Natural killer cell (primary cell): ENCODE results near the gene PLCXD3. TPM values are rescaled to one million over a fixed set of nuclear protein-coding genes. Genes with fewer than 3 reads are reported as not detected.

Experiments
- ATAC-seq, 3 donors: fragments of 150-1000 bp in 2 of 3; fragments of 200-7000 bp in 1 of 3; cut with Tn5 transposase; 1 replicate in 1 of 3; 2 replicates in 2 of 3; pipeline ENCODE4 v1.10.0; 2021; ENCODE audit warnings: mild to moderate bottlenecking in 2 of 3, moderate library complexity in 2 of 3
- DNase-seq, 2 donors: peaks; one replicate each; pipeline versions ENCODE4 v3.0.0 to v3.0.0-alpha.2; 2013 to 2021; ENCODE audit warnings: mixed read lengths in 1 of 2
- H3K27ac ChIP-seq: one replicate; pipeline ENCODE4 v1.5.1; 2013; ENCODE audit warnings: mild to moderate bottlenecking, low read length
- H3K27me3 ChIP-seq: one replicate; pipeline ENCODE4 v1.6.1; 2013; ENCODE audit warnings: low read length; ENCODE audit not compliant: control insufficient read depth, insufficient read depth
- H3K36me3 ChIP-seq: one replicate; pipeline ENCODE4 v1.6.1; 2013; ENCODE audit warnings: low read length; ENCODE audit not compliant: control insufficient read depth, insufficient read depth
- H3K4me1 ChIP-seq: one replicate; pipeline ENCODE4 v1.6.1; 2013; ENCODE audit warnings: low read length; ENCODE audit not compliant: control insufficient read depth, insufficient read depth
- H3K4me3 ChIP-seq: one replicate; pipeline ENCODE4 v1.5.1; 2013; ENCODE audit warnings: low read length
- H3K9me3 ChIP-seq: one replicate; pipeline ENCODE4 v1.6.1; 2013; ENCODE audit warnings: low read length; ENCODE audit not compliant: control insufficient read depth, insufficient read depth
- H3K27ac Mint-ChIP-seq, 2 donors: one replicate each; pipeline ENCODE4 v1.8.0; 2022; ENCODE audit warnings: mild to moderate bottlenecking in 2 of 2, mixed read lengths in 2 of 2, moderate library complexity in 1 of 2
- H3K27me3 Mint-ChIP-seq, 2 donors: one replicate each; pipeline ENCODE4 v1.8.0; 2022; ENCODE audit warnings: low read depth in 2 of 2, mixed read lengths in 2 of 2
- H3K36me3 Mint-ChIP-seq: one replicate; pipeline ENCODE4 v1.8.0; 2022; ENCODE audit warnings: mixed read lengths
- H3K4me1 Mint-ChIP-seq, 2 donors: one replicate each; pipeline ENCODE4 v1.8.0; 2022; ENCODE audit warnings: mixed read lengths in 2 of 2
- H3K4me3 Mint-ChIP-seq: one replicate; pipeline ENCODE4 v1.8.0; 2022; ENCODE audit warnings: mild to moderate bottlenecking, moderate library complexity, mixed read lengths
- H3K9me3 Mint-ChIP-seq, 2 donors: one replicate each; pipeline ENCODE4 v1.8.0; 2022; ENCODE audit warnings: mixed read lengths in 2 of 2
- WGBS: methylation state at CpG from one replicate; pipeline ENCODE4 v1.1.7; 2013; ENCODE audit warnings: missing lambda C conversion rate; ENCODE audit not compliant: insufficient coverage; 5-methylcytosine and 5-hydroxymethylcytosine counted together
- intact Hi-C: fragments of 100-400 bp; cut with micrococcal nuclease; formaldehyde crosslinking; loops from one replicate; pipeline ENCODE4 v1.14.2; 2022
- total RNA-seq, 4 donors: library from RNA; stranded (reverse); fragments of 120-200 nt in 1 of 4; gene quantifications; one replicate each; pipeline versions ENCODE4 v1.2.3 to v1.2.4, GENCODE V29; 2013 to 2022
- TF ChIP-seq, protein P1 (sequence below): fragments of 200-600 bp; IDR thresholded peaks from one replicate; pipeline ENCODE4 v1.8.0; 2022; ENCODE audit warnings: antibody characterized with exemption

The PLCXD3 gene
- total RNA-seq, 3 donors from 2014 or later (not counting 1 experiment from before 2014, with no cell fraction given): not detected

DNA sequence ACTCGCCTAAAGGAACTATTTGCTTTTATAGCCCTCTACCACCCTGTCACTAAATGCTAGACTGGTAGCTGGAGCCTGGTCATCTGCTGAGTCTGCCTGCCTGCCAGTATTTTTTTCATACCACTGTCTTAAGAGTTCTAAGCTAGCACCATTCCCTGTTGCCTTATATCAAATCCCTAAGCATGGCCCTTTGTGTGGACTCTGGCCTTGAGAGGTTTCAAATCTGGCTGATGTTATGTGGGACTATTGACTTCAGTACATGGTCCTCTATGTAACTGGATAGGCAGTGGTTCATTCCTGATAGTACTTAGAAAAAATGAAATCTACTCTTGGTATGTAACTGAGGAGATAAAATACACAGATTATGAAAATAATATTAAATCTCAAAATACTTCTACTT, 103.5 kb downstream of the PLCXD3 start:
- ATAC-seq (no peak), DNase-seq (no peak)
- Histone ChIP-seq H3K36me3 (no peaks in the 10 kb centered on the region), H3K4me3 (no peak overlapping the region), H3K9me3 (no peaks in the 10 kb centered on the region), H3K4me1 (no peaks in the 10 kb centered on the region), H3K27me3 (no peaks in the 10 kb centered on the region), H3K27ac (no peak overlapping the region)
- peaks cover 5 to 9% of the 10 kb centered on the region in 2 donors for H3K9me3 Mint-ChIP-seq
- TF ChIP-seq, protein P1, sequence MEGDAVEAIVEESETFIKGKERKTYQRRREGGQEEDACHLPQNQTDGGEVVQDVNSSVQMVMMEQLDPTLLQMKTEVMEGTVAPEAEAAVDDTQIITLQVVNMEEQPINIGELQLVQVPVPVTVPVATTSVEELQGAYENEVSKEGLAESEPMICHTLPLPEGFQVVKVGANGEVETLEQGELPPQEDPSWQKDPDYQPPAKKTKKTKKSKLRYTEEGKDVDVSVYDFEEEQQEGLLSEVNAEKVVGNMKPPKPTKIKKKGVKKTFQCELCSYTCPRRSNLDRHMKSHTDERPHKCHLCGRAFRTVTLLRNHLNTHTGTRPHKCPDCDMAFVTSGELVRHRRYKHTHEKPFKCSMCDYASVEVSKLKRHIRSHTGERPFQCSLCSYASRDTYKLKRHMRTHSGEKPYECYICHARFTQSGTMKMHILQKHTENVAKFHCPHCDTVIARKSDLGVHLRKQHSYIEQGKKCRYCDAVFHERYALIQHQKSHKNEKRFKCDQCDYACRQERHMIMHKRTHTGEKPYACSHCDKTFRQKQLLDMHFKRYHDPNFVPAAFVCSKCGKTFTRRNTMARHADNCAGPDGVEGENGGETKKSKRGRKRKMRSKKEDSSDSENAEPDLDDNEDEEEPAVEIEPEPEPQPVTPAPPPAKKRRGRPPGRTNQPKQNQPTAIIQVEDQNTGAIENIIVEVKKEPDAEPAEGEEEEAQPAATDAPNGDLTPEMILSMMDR: no peak
- H3K4me3 Mint-ChIP-seq: no peak overlapping the region
- H3K27me3 Mint-ChIP-seq: no peaks in the 10 kb centered on the region
- H3K36me3 Mint-ChIP-seq: no peaks in the 10 kb centered on the region
- no peaks in the 10 kb centered on the region for H3K4me1 Mint-ChIP-seq
- 88% methylated on average over 1 of the region's 1 CpG for WGBS
- intact Hi-C loops: no loop called here
- no peak overlapping the region for H3K27ac Mint-ChIP-seq

DNA sequence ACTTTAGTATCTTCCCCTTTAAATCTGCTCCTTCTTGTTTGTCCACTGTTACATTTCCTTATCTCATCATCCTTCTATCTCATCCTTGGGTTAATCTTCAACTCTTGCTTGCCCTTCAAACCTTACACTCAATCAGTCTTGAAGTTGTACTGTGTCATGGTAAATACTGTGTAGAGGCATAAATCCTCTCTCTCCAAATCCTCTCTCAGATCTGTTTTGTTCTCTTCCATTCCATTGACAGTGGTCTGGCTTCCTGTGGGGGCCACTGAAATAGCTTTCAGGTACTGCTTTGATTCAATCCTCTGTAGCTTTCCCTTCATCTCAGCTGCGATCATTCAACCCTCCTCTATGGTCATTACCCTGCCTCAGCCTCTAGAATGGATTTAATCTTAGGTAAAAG, 104.0 kb downstream of the PLCXD3 start:
- H3K9me3 Mint-ChIP-seq: peaks cover 5 to 9% of the 10 kb centered on the region in 2 donors
- Histone ChIP-seq H3K4me3 (no peak overlapping the region), H3K27ac (no peak overlapping the region), H3K36me3 (no peaks in the 10 kb centered on the region), H3K4me1 (no peaks in the 10 kb centered on the region), H3K27me3 (no peaks in the 10 kb centered on the region), H3K9me3 (no peaks in the 10 kb centered on the region)
- intact Hi-C loops: no loop called here
- DNase-seq (no peak), ATAC-seq (no peak)
- H3K27me3 Mint-ChIP-seq: no peaks in the 10 kb centered on the region
- H3K27ac Mint-ChIP-seq: no peak overlapping the region
- no CpG with 5 or more reads among the region's 1 CpG for WGBS
- no peak overlapping the region for H3K4me3 Mint-ChIP-seq
- H3K4me1 Mint-ChIP-seq: no peaks in the 10 kb centered on the region
- TF ChIP-seq, protein P1: no peak
- H3K36me3 Mint-ChIP-seq: no peaks in the 10 kb centered on the region

- Histone ChIP-seq H3K4me3 (no peak overlapping the region), H3K27ac (no peak overlapping the region), H3K9me3 (no peaks in the 10 kb centered on the region), H3K27me3 (no peaks in the 10 kb centered on the region), H3K4me1 (no peaks in the 10 kb centered on the region), H3K36me3 (no peaks in the 10 kb centered on the region)
- TF ChIP-seq, protein P1: no peak
- no peaks in the 10 kb centered on the region for H3K4me1 Mint-ChIP-seq
- ATAC-seq (no peak), DNase-seq (no peak)
- intact Hi-C loops: no loop called here
- no peak overlapping the region for H3K27ac Mint-ChIP-seq
- no peaks in the 10 kb centered on the region for H3K36me3 Mint-ChIP-seq
- no peaks in the 10 kb centered on the region for H3K27me3 Mint-ChIP-seq
- H3K4me3 Mint-ChIP-seq: no peak overlapping the region
- H3K9me3 Mint-ChIP-seq: peaks cover 9 to 11% of the 10 kb centered on the region in 2 donors
These were observed 105.6 kb downstream of the PLCXD3 start for GRCh38 chr5:41404757-41405156.

DNA sequence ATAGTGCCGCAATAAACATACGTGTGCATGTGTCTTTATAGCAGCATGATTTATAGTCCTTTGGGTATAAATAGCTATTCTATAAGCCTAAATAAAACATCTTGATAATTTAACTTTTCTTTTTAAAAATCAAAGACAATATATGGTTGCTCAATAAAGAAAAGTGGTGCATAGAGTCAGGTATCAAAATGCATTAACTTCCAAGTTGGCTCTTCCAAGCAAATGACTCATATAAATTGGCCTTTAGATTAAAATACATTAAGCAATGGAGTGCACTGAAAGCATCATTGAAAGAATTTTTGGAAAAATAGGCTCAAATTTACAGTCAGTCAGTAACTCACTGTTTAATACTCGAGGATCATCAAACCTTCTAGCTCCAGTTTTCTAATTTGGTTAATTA, 106.6 kb downstream of the PLCXD3 start:
- Histone ChIP-seq H3K27me3 (no peaks in the 10 kb centered on the region), H3K4me1 (no peaks in the 10 kb centered on the region), H3K27ac (no peak overlapping the region), H3K36me3 (no peaks in the 10 kb centered on the region), H3K9me3 (no peaks in the 10 kb centered on the region), H3K4me3 (no peak overlapping the region)
- Mint-ChIP-seq H3K27ac (no peak overlapping the region), H3K4me1 (no peaks in the 10 kb centered on the region), H3K36me3 (no peaks in the 10 kb centered on the region), H3K9me3 (peaks cover 9 to 10% of the 10 kb centered on the region in 2 donors), H3K4me3 (no peak overlapping the region), H3K27me3 (no peaks in the 10 kb centered on the region)
- intact Hi-C loops: no loop called here
- TF ChIP-seq, protein P1: no peak
- DNase-seq: no peak
- 86% methylated on average over 1 of the region's 3 CpGs for WGBS
- no peak for ATAC-seq
